DMS79 treated with DMSO at 0.1 percent for 48 hours (cell line): ENCODE measurements around the gene CBX4.

ENCODE experiments used
- DNase-seq: peaks from one replicate; lab custom pipeline; 2025; lab: John Stamatoyannopoulos, UW

CBX4 gene

GRCh38 chr17:79786930-79787643 lies 52.2 kb downstream of the CBX4 start:
- no peak for DNase-seq

- no peak for DNase-seq
Measured at GRCh38 chr17:79785900-79786810, 53.1 kb downstream of the CBX4 start.

GRCh38 chr17:79785017-79785899 lies 54.0 kb downstream of the CBX4 start:
- no peak for DNase-seq

GRCh38 chr17:79784353-79785016 lies 54.8 kb downstream of the CBX4 start:
- no peak for DNase-seq

GRCh38 chr17:79783891-79784290 lies 55.3 kb downstream of the CBX4 start:
- DNase-seq, result no peak
